ENCODE measurements around the gene CASP7. TPM values are rescaled to one million over a fixed set of nuclear protein-coding genes. Genes with fewer than 3 reads are reported as not detected.

CASP7 gene
- total RNA-seq, 1 experiment from 2014 or later, result 38.2 TPM

DNA sequence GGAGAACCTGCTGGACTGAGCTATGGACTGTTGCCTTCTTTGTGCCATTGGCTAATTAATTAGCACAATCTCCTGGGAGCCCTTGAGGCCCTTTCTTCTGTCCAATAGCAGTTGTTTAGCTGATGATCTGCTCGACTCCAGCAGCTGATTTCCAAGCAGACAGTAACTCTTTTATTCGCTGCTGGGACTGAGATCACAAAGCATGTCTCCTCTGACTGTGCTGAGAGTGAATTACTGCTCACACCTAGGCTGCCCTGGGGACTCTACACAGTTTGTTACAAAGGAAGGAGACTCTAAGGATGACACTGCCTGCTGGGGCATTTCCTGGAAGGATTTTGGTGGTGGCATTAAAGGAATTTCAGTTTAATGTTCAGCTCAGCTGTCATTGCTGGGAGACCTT is 31.4 kb downstream of the CASP7 start:
- ATAC-seq, result no peak
- TF ChIP-seq POLR2AphosphoS5 (IDR thresholded peaks at IDR 0.05; ENCODE audit: low read depth, low read length), result no peak
- Histone ChIP-seq H3K4me1 (ENCODE audit: control insufficient read depth, insufficient read depth, low read length) (no peaks in the 10 kb centered on the region), H3K27me3 (ENCODE audit: control insufficient read depth, insufficient read depth, low read length) (no peaks in the 10 kb centered on the region), H3K9me3 (ENCODE audit: control insufficient read depth, insufficient read depth, low read depth, low read length) (no peaks in the 10 kb centered on the region), H3K4me3 (ENCODE audit: low read depth in 2 of 2, low read length in 2 of 2) (no peak overlapping the region), H3K27ac (ENCODE audit: low read length) (no peak overlapping the region), H3K36me3 (ENCODE audit: control insufficient read depth, insufficient read depth, low read length) (no peaks in the 10 kb centered on the region)
- intact Hi-C loops (cut with micrococcal nuclease; ENCODE audit: unreplicated experiment), result no loop called here
- POLR2A ChIA-PET, result interaction anchor here (0.6 kb wide), 1 partner anchor 282 kb away, joined by 5 read pairs; no protein-coding TSS in a partner anchor
- no TSS peak for BruUV-seq (replicated peaks)
- no peak for DNase-seq (ENCODE audit: low read depth, low spot score)
- CTCF ChIA-PET, result no interaction called here
- in situ Hi-C loops (cut with HindIII; ENCODE audit: low pct_unique_long_range_greater_than_20kb, low sequenced_read_pairs), result no loop called here

DNA sequence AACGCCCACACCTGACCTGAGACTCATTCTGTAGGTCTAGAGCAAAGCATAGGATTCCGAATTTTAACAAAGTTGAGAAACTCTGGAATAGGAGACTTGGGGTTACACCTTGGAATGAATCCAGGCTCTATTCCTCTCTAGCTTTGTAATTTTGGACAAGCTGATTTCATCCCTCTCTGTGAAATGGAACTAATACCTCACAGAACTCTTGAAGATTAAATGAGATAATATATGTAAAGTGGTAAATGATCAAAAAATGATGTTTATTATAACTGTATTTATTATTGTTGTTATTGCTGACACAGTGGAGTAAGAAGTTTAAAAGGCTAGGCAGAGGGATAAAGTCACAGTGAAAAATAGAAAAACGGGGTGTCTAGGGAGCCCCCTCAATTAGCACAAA is 32.3 kb downstream of the CASP7 start:
- POLR2A ChIA-PET, result no interaction called here
- Histone ChIP-seq H3K9me3 (ENCODE audit: control insufficient read depth, insufficient read depth, low read depth, low read length) (no peaks in the 10 kb centered on the region), H3K4me3 (ENCODE audit: low read depth in 2 of 2, low read length in 2 of 2) (no peak overlapping the region), H3K27me3 (ENCODE audit: control insufficient read depth, insufficient read depth, low read length) (no peaks in the 10 kb centered on the region), H3K4me1 (ENCODE audit: control insufficient read depth, insufficient read depth, low read length) (no peaks in the 10 kb centered on the region), H3K27ac (ENCODE audit: low read length) (no peak overlapping the region), H3K36me3 (ENCODE audit: control insufficient read depth, insufficient read depth, low read length) (no peaks in the 10 kb centered on the region)
- ATAC-seq, result no peak
- no peak for DNase-seq (ENCODE audit: low read depth, low spot score)
- CTCF ChIA-PET, result no interaction called here
- intact Hi-C loops (cut with micrococcal nuclease; ENCODE audit: unreplicated experiment), result no loop called here
- TF ChIP-seq, protein P1, sequence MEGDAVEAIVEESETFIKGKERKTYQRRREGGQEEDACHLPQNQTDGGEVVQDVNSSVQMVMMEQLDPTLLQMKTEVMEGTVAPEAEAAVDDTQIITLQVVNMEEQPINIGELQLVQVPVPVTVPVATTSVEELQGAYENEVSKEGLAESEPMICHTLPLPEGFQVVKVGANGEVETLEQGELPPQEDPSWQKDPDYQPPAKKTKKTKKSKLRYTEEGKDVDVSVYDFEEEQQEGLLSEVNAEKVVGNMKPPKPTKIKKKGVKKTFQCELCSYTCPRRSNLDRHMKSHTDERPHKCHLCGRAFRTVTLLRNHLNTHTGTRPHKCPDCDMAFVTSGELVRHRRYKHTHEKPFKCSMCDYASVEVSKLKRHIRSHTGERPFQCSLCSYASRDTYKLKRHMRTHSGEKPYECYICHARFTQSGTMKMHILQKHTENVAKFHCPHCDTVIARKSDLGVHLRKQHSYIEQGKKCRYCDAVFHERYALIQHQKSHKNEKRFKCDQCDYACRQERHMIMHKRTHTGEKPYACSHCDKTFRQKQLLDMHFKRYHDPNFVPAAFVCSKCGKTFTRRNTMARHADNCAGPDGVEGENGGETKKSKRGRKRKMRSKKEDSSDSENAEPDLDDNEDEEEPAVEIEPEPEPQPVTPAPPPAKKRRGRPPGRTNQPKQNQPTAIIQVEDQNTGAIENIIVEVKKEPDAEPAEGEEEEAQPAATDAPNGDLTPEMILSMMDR (IDR thresholded peaks at IDR 0.05), result no peak
- TF ChIP-seq POLR2AphosphoS5 (IDR thresholded peaks at IDR 0.05; ENCODE audit: low read depth, low read length) (no peak), TCF7L2 (IDR thresholded peaks at IDR 0.05; ENCODE audit: low read depth, low read length) (no peak), SIN3A (IDR thresholded peaks at IDR 0.05; ENCODE audit: borderline replicate concordance, insufficient read depth, low read depth, low read length) (no peak)
- TF ChIP-seq, protein P2, sequence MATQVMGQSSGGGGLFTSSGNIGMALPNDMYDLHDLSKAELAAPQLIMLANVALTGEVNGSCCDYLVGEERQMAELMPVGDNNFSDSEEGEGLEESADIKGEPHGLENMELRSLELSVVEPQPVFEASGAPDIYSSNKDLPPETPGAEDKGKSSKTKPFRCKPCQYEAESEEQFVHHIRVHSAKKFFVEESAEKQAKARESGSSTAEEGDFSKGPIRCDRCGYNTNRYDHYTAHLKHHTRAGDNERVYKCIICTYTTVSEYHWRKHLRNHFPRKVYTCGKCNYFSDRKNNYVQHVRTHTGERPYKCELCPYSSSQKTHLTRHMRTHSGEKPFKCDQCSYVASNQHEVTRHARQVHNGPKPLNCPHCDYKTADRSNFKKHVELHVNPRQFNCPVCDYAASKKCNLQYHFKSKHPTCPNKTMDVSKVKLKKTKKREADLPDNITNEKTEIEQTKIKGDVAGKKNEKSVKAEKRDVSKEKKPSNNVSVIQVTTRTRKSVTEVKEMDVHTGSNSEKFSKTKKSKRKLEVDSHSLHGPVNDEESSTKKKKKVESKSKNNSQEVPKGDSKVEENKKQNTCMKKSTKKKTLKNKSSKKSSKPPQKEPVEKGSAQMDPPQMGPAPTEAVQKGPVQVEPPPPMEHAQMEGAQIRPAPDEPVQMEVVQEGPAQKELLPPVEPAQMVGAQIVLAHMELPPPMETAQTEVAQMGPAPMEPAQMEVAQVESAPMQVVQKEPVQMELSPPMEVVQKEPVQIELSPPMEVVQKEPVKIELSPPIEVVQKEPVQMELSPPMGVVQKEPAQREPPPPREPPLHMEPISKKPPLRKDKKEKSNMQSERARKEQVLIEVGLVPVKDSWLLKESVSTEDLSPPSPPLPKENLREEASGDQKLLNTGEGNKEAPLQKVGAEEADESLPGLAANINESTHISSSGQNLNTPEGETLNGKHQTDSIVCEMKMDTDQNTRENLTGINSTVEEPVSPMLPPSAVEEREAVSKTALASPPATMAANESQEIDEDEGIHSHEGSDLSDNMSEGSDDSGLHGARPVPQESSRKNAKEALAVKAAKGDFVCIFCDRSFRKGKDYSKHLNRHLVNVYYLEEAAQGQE (IDR thresholded peaks at IDR 0.05; ENCODE audit: insufficient read depth in 1 of 2, low read depth in 2 of 2, low read length in 1 of 2), result no peak
- BruUV-seq (replicated peaks), result no TSS peak
- in situ Hi-C loops (cut with HindIII; ENCODE audit: low pct_unique_long_range_greater_than_20kb, low sequenced_read_pairs), result no loop called here

DNA sequence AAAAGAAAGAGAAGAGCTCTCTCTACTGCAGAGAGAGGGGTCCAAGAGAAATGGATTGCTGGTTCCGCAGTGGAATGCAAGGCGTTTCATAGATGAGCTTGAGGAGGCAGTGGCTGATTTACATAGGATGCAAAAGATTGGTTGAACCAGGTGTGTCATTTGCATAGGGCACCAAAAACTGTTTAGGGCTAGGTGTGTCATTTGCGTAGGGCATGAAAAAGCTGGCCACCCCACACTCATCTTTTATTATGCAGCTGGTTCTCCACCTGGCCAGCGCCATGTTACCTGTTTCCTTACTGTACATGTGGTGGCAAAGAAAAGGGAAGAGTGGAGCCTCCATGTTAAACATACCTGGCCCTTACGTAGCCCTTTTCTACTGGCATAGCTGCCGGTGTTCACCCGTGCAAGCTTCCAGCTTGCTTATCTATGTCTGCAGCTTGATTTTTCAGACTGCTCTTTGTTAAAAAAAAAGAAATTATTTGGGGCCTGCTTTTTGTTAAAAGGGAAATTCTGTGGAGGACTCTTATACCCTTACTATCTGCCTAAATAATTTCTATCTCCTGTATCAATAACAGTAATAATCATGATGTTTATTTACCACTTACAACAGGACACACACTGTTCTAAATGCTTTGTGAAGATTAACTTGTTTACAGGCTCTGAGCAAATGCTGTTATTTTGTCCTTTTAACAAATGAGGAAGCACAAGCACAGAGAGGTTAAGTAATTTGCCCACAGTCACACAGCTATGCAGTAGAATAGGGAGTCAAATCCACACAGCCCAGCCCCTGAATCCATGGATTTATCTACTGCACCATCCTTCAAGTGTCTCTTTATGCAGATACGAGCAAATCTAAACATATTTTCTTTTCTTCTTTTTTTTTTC is 33.3 kb downstream of the CASP7 start:
- no TSS peak for BruUV-seq (replicated peaks)

More for the DNA sequence above, 33.3 kb downstream of the CASP7 start:
- DNase-seq (ENCODE audit: low read depth, low spot score) (no peak), ATAC-seq (no peak)
- no peaks in the 10 kb centered on the region for H3K27me3 ChIP-seq (ENCODE audit: control insufficient read depth, insufficient read depth, low read length)
- no peak overlapping the region for H3K27ac ChIP-seq (ENCODE audit: low read length)
- H3K4me3 ChIP-seq (ENCODE audit: low read depth in 2 of 2, low read length in 2 of 2), result no peak overlapping the region
- intact Hi-C loops (cut with micrococcal nuclease; ENCODE audit: unreplicated experiment), result no loop called here
- H3K36me3 ChIP-seq (ENCODE audit: control insufficient read depth, insufficient read depth, low read length), result no peaks in the 10 kb centered on the region
- H3K9me3 ChIP-seq (ENCODE audit: control insufficient read depth, insufficient read depth, low read depth, low read length), result no peaks in the 10 kb centered on the region
- in situ Hi-C loops (cut with HindIII; ENCODE audit: low pct_unique_long_range_greater_than_20kb, low sequenced_read_pairs), result no loop called here
- TF ChIP-seq TCF7L2 (IDR thresholded peaks at IDR 0.05; ENCODE audit: low read depth, low read length) (no peak), POLR2AphosphoS5 (IDR thresholded peaks at IDR 0.05; ENCODE audit: low read depth, low read length) (no peak), SIN3A (IDR thresholded peaks at IDR 0.05; ENCODE audit: borderline replicate concordance, insufficient read depth, low read depth, low read length) (no peak)
- TF ChIP-seq, protein P1 (IDR thresholded peaks at IDR 0.05), result no peak
- TF ChIP-seq, protein P2 (IDR thresholded peaks at IDR 0.05; ENCODE audit: insufficient read depth in 1 of 2, low read depth in 2 of 2, low read length in 1 of 2), result no peak
- CTCF ChIA-PET, result no interaction called here
- POLR2A ChIA-PET, result no interaction called here
- H3K4me1 ChIP-seq (ENCODE audit: control insufficient read depth, insufficient read depth, low read length), result no peaks in the 10 kb centered on the region

Data from Panc1 (cell line).